Activated CD4-positive, alpha-beta T cell treated with anti-CD3 and anti-CD28 coated beads for 36 hours (primary cell): ENCODE results near the gene ZNFX1. TPM values are rescaled to one million over a fixed set of nuclear protein-coding genes. Genes with fewer than 3 reads are reported as not detected.

Source experiments
- ATAC-seq: fragments of 200-7000 bp; cut with Tn5 transposase; one replicate; pipeline ENCODE4 v1.10.0; 2021; ENCODE audit warnings: mild to moderate bottlenecking, moderate library complexity
- CTCF ChIA-PET: fragments of 350-600 bp; sonication (Branson Sonifier 250); formaldehyde crosslinking; loops from one replicate; lab custom pipeline; 2021; ENCODE audit warnings: antibody characterized with exemption; lab: Charles Lee
- POLR2A ChIA-PET: fragments of 350-600 bp; sonication (Branson Sonifier 250); formaldehyde crosslinking; loops from one replicate; lab custom pipeline; 2021; ENCODE audit warnings: antibody characterized with exemption, inconsistent platforms; lab: Charles Lee
- DNase-seq: peaks from one replicate; pipeline ENCODE4 v3.0.0-alpha.2; 2020
- H3K27ac Mint-ChIP-seq: one replicate; pipeline ENCODE4 v1.8.0; 2021; ENCODE audit warnings: mixed read lengths
- H3K27me3 Mint-ChIP-seq: one replicate; pipeline ENCODE4 v1.8.0; 2021; ENCODE audit warnings: mixed read lengths
- H3K36me3 Mint-ChIP-seq: one replicate; pipeline ENCODE4 v1.8.0; 2021; ENCODE audit warnings: low read depth, mixed read lengths
- H3K4me1 Mint-ChIP-seq: one replicate; pipeline ENCODE4 v1.8.0; 2021; ENCODE audit warnings: mixed read lengths
- H3K4me3 Mint-ChIP-seq: one replicate; pipeline ENCODE4 v1.8.0; 2021; ENCODE audit warnings: mild to moderate bottlenecking, moderate library complexity, mixed read lengths
- H3K9me3 Mint-ChIP-seq: one replicate; pipeline ENCODE4 v1.8.0; 2021; ENCODE audit warnings: low read depth, mixed read lengths
- intact Hi-C, 2 experiments: fragments of 100-400 bp; cut with DNase I in 1 of 2; cut with micrococcal nuclease in 1 of 2; formaldehyde crosslinking; loops; one replicate each; pipeline versions ENCODE4 v1.14.2 to v1.15.1; 2022 to 2024; cut with DNase I, micrococcal nuclease
- total RNA-seq, 2 experiments: library from RNA; stranded (reverse); gene quantifications; one replicate each; pipeline ENCODE4 v1.2.3, GENCODE V29; 2021

Gene ZNFX1
- total RNA-seq, 2 experiments from 2014 or later: 36.4 to 43.8 TPM

DNA sequence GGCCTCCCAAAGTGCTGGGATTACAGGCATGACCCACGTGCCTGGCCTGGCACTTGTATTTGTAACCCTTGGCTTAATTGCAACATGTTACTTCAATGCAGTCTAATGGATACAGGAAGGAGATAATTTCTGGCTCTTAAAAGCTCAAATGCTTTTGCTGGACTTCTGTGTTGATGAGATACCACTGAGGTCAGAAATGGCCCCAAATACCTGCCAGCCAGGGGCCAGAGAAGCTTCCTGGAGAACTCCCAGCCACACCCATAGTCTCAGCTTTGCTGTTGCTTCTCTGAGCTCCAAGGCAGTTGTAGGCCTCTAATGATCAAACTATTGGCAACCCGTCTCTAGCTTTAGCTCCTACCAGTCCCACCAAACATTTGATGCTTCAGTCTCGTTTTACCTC lies 14.2 kb upstream of the ZNFX1 start:
- intact Hi-C loops: no loop called here
- peaks cover 11% of the 10 kb centered on the region for H3K4me1 Mint-ChIP-seq
- no peak for ATAC-seq
- H3K27me3 Mint-ChIP-seq: no peaks in the 10 kb centered on the region
- ChIA-PET POLR2A (interaction anchor here (0.6 to 1.0 kb wide), 3 partner anchors 11 to 196 kb away, joined by 3 read pairs; no protein-coding TSS in a partner anchor), CTCF (interaction anchor here (1.1 kb wide), 1 partner anchor 9 kb away, joined by 3 read pairs; no protein-coding TSS in a partner anchor)
- peaks cover 76% of the 10 kb centered on the region for H3K36me3 Mint-ChIP-seq
- peaks cover 8% of the 10 kb centered on the region for H3K9me3 Mint-ChIP-seq
- no peak overlapping the region for H3K27ac Mint-ChIP-seq
- DNase-seq: no peak
- H3K4me3 Mint-ChIP-seq: no peak overlapping the region

DNA sequence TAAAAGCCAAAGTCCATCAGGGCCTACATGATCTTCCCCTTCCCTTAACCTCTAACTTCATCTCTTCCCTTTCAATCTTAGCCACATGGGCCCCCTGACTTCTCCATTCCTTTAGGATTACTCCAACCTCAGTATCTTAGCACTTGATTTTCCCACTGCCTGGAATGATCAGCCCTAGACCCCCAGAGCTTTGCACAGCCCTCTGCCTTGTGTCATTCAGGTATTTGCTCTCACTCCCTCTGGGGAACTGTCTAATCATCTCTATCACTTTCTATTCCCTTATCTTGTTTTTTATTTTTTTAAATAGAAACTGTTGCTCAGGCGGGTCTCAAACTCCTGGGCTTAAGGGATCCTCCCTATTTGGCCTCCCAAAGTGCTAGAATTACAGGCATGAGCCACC lies 13.3 kb upstream of the ZNFX1 start:
- Mint-ChIP-seq H3K4me1 (peaks cover 19% of the 10 kb centered on the region), H3K4me3 (no peak overlapping the region), H3K36me3 (peaks cover 78% of the 10 kb centered on the region), H3K27ac (no peak overlapping the region), H3K27me3 (no peaks in the 10 kb centered on the region), H3K9me3 (peaks cover 11% of the 10 kb centered on the region)
- ChIA-PET POLR2A (interaction anchor here (0.6 to 1.3 kb wide), 2 partner anchors 15 to 74 kb away, joined by 4 to 5 read pairs; no protein-coding TSS in a partner anchor), CTCF (interaction anchor here (0.9 kb wide), 1 partner anchor 11 kb away, joined by 3 read pairs; no protein-coding TSS in a partner anchor)
- no peak for DNase-seq
- intact Hi-C loops: no loop called here
- no peak for ATAC-seq

DNA sequence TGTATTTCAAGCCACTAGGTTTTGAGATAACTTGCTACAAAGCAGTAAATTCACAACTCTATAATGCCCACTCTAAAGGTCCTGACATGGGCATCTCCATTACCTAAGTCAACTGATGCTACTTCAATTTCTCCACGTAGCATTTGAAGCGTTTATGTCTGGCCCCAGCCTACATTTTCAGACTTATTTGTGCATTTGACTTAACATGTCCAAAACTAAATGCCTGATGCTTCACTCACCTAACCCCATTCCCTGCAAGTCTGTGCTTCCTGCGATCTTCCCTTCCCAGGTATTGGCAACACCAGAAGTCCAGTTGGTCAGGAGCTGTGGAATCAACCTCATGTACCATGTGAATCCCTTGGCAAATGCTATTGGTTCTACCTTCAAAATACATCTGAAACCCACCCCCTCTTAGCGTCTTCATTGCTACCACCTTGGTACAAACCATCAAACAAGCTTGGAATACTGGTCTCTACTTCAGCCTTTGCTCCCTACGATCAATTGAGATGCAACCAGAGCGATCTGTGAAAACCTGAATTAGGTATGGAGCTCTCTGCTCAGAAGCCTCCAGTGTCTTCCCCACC lies 12.8 kb upstream of the ZNFX1 start:
- no peaks in the 10 kb centered on the region for H3K27me3 Mint-ChIP-seq
- no peak overlapping the region for H3K27ac Mint-ChIP-seq
- DNase-seq: no peak
- H3K9me3 Mint-ChIP-seq: peaks cover 16% of the 10 kb centered on the region
- ATAC-seq: no peak
- CTCF ChIA-PET: interaction anchor here (0.9 kb wide), 1 partner anchor 11 kb away, joined by 3 read pairs; no protein-coding TSS in a partner anchor
- H3K36me3 Mint-ChIP-seq: peaks cover 81% of the 10 kb centered on the region
- peaks cover 24% of the 10 kb centered on the region for H3K4me1 Mint-ChIP-seq
- intact Hi-C loops: no loop called here
- POLR2A ChIA-PET: interaction anchor here (0.6 to 1.3 kb wide), 3 partner anchors 9 to 73 kb away, joined by 3 to 5 read pairs (median 4); no protein-coding TSS in a partner anchor
- no peak overlapping the region for H3K4me3 Mint-ChIP-seq

DNA sequence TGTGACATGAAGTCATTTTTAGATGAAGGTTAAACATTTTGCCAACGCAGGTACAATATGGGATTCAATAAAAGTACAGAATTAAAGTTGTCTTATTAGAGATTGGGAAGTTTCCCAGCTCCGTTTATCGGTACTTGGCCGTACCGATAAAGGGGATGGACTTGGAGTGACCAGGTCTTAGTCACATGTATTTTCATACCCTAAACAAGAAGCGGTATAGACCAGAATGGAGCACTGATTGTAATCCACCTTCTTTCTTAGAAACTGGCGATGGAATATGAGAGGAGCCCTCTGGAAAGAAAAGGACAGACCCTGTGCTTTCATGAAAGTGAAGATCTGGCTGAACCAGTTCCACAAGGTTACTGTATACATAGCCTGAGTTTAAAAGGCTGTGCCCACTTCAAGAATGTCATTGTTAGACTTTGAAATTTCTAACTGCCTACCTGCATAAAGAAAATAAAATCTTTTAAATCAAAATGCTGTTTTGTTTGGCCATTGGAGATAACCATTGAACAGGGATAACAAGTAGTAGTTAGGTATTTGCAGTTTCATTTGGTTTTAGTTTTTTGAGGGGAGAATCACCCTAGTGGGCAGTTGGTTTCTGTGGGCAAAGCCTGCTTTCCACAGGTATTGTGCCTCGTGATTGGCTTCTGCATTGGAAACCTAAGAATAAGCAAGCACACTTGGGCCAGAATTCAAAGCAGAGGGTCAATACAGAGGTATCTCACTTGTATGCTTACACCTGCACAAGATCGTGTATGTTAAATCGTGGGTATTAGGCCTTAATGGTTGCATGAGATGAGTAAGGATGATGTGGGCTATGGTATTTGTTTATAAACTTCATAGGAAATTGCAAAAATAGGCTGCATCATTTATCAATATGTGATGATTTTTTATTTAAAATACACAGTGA lies 11.2 kb upstream of the ZNFX1 start:
- ChIA-PET CTCF (interaction anchor here (0.7 kb wide), 1 partner anchor 8 kb away, joined by 3 read pairs; no protein-coding TSS in a partner anchor), POLR2A (interaction anchor here (0.6 to 1.1 kb wide), 4 partner anchors 8 to 31 kb away, joined by 3 to 5 read pairs (median 4); no protein-coding TSS in a partner anchor)
- H3K9me3 Mint-ChIP-seq: peaks cover 21% of the 10 kb centered on the region
- no peak overlapping the region for H3K4me3 Mint-ChIP-seq
- no peak overlapping the region for H3K27ac Mint-ChIP-seq
- peaks cover 87% of the 10 kb centered on the region for H3K36me3 Mint-ChIP-seq
- no peak for DNase-seq
- H3K27me3 Mint-ChIP-seq: no peaks in the 10 kb centered on the region
- ATAC-seq: no peak
- intact Hi-C loops: no loop called here
- peaks cover 40% of the 10 kb centered on the region for H3K4me1 Mint-ChIP-seq

DNA sequence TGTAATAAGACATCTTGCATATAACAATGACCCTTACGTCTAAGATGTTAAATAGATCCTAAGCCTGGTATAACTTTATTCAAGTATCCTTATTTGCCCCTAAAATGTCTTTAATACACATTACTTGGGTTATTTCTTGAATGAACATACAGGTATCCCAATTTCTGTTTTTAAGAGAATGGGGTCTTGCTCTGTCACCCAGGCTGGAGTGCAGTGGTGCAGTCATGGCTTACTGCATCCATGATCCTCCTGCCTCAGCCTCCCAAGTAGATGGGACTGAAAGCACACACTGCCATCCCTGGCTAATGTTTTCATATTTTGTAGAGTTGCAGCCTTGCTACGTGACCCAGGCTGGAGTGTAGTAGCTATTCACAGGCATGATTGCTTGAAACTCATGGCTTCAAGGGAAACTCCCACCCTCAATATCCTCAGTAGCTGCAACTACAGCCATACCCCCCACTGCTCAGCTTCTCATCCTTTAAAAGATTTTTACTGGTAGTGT lies 10.4 kb upstream of the ZNFX1 start:
- peaks cover 21% of the 10 kb centered on the region for H3K9me3 Mint-ChIP-seq
- H3K27ac Mint-ChIP-seq: peak overlapping the region; percentile 79
- no peaks in the 10 kb centered on the region for H3K27me3 Mint-ChIP-seq
- ChIA-PET CTCF (interaction anchor here (0.6 kb wide), 1 partner anchor 14 kb away, joined by 4 read pairs; no protein-coding TSS in a partner anchor), POLR2A (interaction anchor here (1.7 to 1.9 kb wide), 2 partner anchors 10 to 12 kb away, joined by 4 to 11 read pairs; partner anchors contain the start of gene ZNFX1)
- peaks cover 90% of the 10 kb centered on the region for H3K36me3 Mint-ChIP-seq
- ATAC-seq (no peak), DNase-seq (no peak)
- peaks cover 47% of the 10 kb centered on the region for H3K4me1 Mint-ChIP-seq
- H3K4me3 Mint-ChIP-seq: no peak overlapping the region
- intact Hi-C loops: no loop called here

DNA sequence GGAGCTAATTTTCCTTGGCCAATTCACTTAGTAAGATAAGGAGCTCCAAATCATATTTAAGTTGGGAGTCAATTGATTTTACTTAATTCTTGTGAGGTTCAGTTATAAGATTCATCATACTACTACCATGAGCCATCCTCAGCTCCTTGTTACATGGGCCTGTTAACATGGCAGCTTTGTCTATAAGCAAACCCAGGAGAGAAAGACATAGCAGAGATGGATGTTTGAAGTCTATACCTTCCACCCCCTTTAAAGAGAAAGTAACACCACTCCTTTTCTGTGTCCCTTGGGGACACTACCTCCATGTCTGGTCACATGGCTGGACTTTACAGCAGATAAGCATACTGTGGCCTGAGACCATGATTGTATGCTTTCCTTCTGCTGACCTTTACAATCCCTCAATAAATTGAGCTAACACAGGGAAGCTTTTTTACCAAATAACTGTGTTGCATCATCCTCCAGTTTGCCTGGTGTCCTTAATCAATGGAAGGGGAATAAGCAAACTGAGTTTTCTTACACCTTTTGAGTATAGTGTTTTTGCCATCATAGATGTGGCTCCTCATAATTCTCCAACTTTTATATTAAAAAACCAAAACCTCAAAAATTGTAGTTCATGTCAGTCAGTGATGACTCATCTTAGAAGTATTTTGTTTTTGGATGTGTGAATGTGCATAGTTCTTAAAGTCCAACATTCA lies 9.8 kb upstream of the ZNFX1 start:
- Mint-ChIP-seq H3K27me3 (no peaks in the 10 kb centered on the region), H3K4me3 (peak overlapping the region; percentile 37), H3K9me3 (peaks cover 18% of the 10 kb centered on the region), H3K27ac (peak overlapping the region; percentile 79), H3K36me3 (peaks cover 92% of the 10 kb centered on the region), H3K4me1 (peaks cover 53% of the 10 kb centered on the region)
- no peak for DNase-seq
- ATAC-seq: peak; percentile 14
- ChIA-PET CTCF (interaction anchor here (0.6 kb wide), 1 partner anchor 14 kb away, joined by 4 read pairs; no protein-coding TSS in a partner anchor), POLR2A (interaction anchor here (0.6 to 1.9 kb wide), 4 partner anchors 9 to 25 kb away, joined by 3 to 11 read pairs (median 5); partner anchors contain the start of gene ZNFX1)
- intact Hi-C loops: no loop called here

DNA sequence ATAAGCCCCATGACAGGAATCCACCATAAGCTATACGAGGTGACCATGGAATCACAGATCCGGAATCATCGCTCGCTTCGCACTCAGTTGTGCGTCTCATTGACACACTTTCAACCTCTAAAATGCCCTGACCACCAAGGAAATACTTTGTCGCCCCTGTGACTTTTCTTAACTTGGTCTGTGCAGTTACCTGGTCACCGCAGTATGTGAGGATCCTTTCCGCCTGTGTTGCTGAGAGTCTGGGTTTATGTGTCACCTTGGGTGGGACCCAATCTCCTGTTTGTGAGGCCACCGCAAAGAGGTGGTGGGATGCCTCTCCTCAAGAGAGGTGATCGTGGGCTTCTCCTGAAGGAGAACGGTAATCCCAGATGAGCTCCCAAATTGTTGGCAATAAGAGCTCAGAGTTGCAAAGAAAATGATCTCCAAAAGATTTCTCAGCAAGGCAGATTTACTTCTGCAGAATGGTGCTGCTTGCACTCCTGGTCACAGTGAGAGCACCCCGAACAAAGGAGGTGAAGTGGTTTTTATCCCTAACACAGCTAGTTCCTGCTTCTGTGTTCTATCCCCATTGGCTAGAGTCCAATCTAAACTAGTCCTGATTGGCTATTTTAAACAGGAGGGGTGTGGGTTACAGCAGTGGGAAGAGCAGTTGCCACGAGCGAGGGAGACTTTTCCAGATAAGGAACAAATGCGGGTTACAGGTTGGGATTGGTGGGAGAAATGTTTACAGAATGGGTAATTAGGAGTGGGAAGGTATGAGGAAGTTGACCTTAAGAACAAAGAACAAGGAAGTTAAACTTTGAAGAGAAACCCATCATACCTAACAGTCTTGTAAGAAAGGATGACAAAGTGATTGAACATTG lies 9.1 kb upstream of the ZNFX1 start:
- H3K9me3 Mint-ChIP-seq: peaks cover 18% of the 10 kb centered on the region
- peak; percentile 6 for ATAC-seq
- peaks cover 61% of the 10 kb centered on the region for H3K4me1 Mint-ChIP-seq
- DNase-seq: no peak
- H3K4me3 Mint-ChIP-seq: peak overlapping the region; percentile 37
- H3K27me3 Mint-ChIP-seq: no peaks in the 10 kb centered on the region
- ChIA-PET POLR2A (interaction anchor here (0.6 to 1.9 kb wide), 4 partner anchors 9 to 26 kb away, joined by 3 to 11 read pairs (median 5); partner anchors contain the start of gene ZNFX1), CTCF (no interaction called here)
- peaks cover 93% of the 10 kb centered on the region for H3K36me3 Mint-ChIP-seq
- peak overlapping the region; percentile 79 for H3K27ac Mint-ChIP-seq
- intact Hi-C loops: no loop called here

DNA sequence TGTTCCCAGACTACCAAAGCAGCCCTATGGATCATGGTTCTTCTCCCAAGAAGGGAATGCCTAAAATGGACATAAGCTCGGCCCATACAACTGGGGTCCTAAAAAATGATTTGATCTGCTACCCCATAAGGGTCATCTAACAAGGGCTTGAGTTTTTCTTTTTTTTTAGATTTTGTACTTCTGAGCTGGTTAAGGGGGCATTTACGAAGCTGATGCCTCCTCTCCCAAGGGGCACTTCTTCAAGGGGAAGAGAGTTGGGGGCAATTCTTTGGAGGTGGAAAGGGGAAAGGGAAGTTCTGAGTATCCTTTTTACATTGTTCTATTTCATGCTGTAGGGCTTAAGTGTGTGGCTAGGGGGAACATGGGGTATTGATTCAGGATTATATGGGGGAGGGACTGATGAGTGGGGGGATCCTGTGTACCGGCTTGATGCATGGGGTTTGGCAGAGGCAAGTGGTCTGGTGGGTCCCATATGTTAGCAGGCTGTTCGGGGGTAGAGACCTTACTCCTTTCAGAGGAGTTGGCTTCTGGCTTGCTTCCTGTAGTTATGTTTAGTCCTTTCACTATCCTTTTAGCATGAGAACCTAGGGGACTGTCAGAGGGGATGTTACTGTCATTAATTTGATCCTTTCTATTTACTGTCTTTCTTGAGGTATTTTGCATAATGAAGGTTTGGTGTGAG lies 8.1 kb upstream of the ZNFX1 start:
- H3K4me3 Mint-ChIP-seq: peak overlapping the region; percentile 92
- H3K9me3 Mint-ChIP-seq: peaks cover 23% of the 10 kb centered on the region
- CTCF ChIA-PET: no interaction called here
- H3K27ac Mint-ChIP-seq: peak overlapping the region; percentile 79
- intact Hi-C loops: no loop called here
- POLR2A ChIA-PET: interaction anchor here (0.7 kb wide), 1 partner anchor 10 kb away, joined by 3 read pairs; no protein-coding TSS in a partner anchor
- no peak for DNase-seq
- peaks cover 99% of the 10 kb centered on the region for H3K36me3 Mint-ChIP-seq
- no peaks in the 10 kb centered on the region for H3K27me3 Mint-ChIP-seq
- H3K4me1 Mint-ChIP-seq: peaks cover 71% of the 10 kb centered on the region
- no peak for ATAC-seq

DNA sequence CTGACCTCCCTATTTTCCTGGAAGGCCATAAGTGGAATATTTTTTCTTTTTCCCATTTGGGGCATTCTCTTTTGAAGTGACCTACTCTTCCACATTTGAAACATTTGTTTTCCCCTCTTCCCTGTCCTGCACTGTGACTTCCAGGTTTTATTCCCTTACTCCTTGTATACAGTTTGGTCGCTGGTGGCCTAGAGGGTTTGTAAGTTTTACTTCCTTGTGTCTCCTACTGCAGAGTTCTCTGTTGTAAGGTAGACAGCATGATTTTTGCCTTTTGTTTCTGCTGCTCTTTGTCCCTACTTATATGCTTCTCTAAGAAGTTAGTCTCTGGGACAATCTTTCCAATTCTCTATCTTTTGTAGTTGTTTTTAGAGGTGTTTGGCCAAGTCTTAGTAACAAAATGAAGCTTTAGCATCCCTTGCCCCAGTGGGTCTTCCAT lies 7.4 kb upstream of the ZNFX1 start:
- H3K27ac Mint-ChIP-seq: peak overlapping the region; percentile 79
- ChIA-PET CTCF (interaction anchor here (0.5 kb wide), 1 partner anchor 555 kb away, joined by 3 read pairs; no protein-coding TSS in a partner anchor), POLR2A (interaction anchor here (0.7 kb wide), 1 partner anchor 9 kb away, joined by 3 read pairs; no protein-coding TSS in a partner anchor)
- DNase-seq: no peak
- H3K27me3 Mint-ChIP-seq: no peaks in the 10 kb centered on the region
- H3K36me3 Mint-ChIP-seq: peaks cover 99% of the 10 kb centered on the region
- H3K4me3 Mint-ChIP-seq: peak overlapping the region; percentile 92
- H3K4me1 Mint-ChIP-seq: peaks cover 77% of the 10 kb centered on the region
- peaks cover 28% of the 10 kb centered on the region for H3K9me3 Mint-ChIP-seq
- no peak for ATAC-seq
- intact Hi-C loops: no loop called here
